ENCODE data around the gene NDUFA11. TPM values are rescaled to one million over a fixed set of nuclear protein-coding genes. Genes with fewer than 3 reads are reported as not detected.
A peak's percentile ranks its signal among the peaks of the same experiment; 100 is the strongest.

The NDUFA11 gene
- total and polyA plus RNA-seq, 2 of the 4 experiments (the other 2 are of a cell fraction): 375 to 1,276 TPM

- ATAC-seq (ENCODE audit: low read depth): no peak
- Histone ChIP-seq H3K4me2 (ENCODE audit: low read depth, low read length) (no peak overlapping the region; the same call in 1 of the 2 replicates), H2AK5ac (ENCODE audit: low read depth, low read length) (no peak overlapping the region), H4K91ac (ENCODE audit: insufficient read depth, low read depth, low read length) (no peak overlapping the region), H3K23ac (ENCODE audit: low read depth, low read length) (no peak overlapping the region), H3K36me3 (ENCODE audit: control insufficient read depth, insufficient read depth, low read length) (no peaks in the 10 kb centered on the region), H3K9me1 (ENCODE audit: insufficient read depth, low read length) (no peaks in the 10 kb centered on the region), H2BK20ac (ENCODE audit: low read depth, low read length) (0 out of 2 replicates have a peak overlapping the region, but pooled peaks have one; percentile 14), H4K5ac (ENCODE audit: low read depth, low read length) (no peak overlapping the region), H3K14ac (replicated peaks; ENCODE audit: low read depth, low read length) (no peak overlapping the region), H3K56ac (ENCODE audit: extremely low read depth, insufficient read depth, low read length) (no peak overlapping the region), H2AFZ (replicated peaks; ENCODE audit: low read length, poor library complexity) (peak overlapping the region; percentile 43), H2BK5ac (ENCODE audit: low read depth, low read length, poor library complexity, severe bottlenecking) (no peak overlapping the region), H2AK9ac (replicated peaks; ENCODE audit: low read depth, low read length, poor library complexity) (no peak overlapping the region), H3K27ac (ENCODE audit: insufficient read depth, low read length) (peak overlapping the region; percentile 16; the same call in 1 of the 2 replicates), H3K9ac (ENCODE audit: low read depth, low read length) (no peak overlapping the region), H2BK15ac (ENCODE audit: low read depth, low read length) (no peak overlapping the region), H4K20me1 (ENCODE audit: insufficient read depth, low read length) (no peaks in the 10 kb centered on the region), H3K4me1 (ENCODE audit: control insufficient read depth, insufficient read depth, low read length) (peaks cover 2% of the 10 kb centered on the region; the same call in 1 of the 2 replicates), H3K9me3 (ENCODE audit: control insufficient read depth, insufficient read depth, low read length) (no peaks in the 10 kb centered on the region), H2BK120ac (ENCODE audit: low read depth, low read length) (no peak overlapping the region), H3K4me3 (ENCODE audit: insufficient read depth, low read depth, low read length) (no peak overlapping the region), H4K8ac (ENCODE audit: low read depth in 2 of 2, low read length in 2 of 2) (no peak overlapping the region), H3K18ac (ENCODE audit: low read depth, low read length) (no peak overlapping the region; the same call in 1 of the 2 replicates), H3K27me3 (ENCODE audit: control insufficient read depth, insufficient read depth, low read length) (peaks cover 6% of the 10 kb centered on the region), H3K4ac (ENCODE audit: low read depth, low read length) (no peak overlapping the region), H3K79me1 (ENCODE audit: low read depth in 1 of 2, low read length in 2 of 2) (no peaks in the 10 kb centered on the region)
- intact Hi-C loops (cut with micrococcal nuclease) (no loop called here), in situ Hi-C loops (cut with MboI; ENCODE audit: low sequenced_read_pairs) (no loop called here), dilution Hi-C loops (cut with HindIII; ENCODE audit: low sequenced_read_pairs, unreplicated experiment) (no loop called here)
- POLR2A ChIA-PET (ENCODE audit: unreplicated experiment): interaction anchor here (0.6 kb wide), 1 partner anchor 9 kb away, joined by 19 read pairs; no protein-coding TSS in a partner anchor
- TF ChIP-seq SMC3 (IDR thresholded peaks at IDR 0.05; ENCODE audit: low read depth, low read length): no peak
- TF ChIP-seq USF2 (IDR thresholded peaks at IDR 0.05; ENCODE audit: low read depth, low read length): no peak
- no peak for TF ChIP-seq CHD1 (IDR thresholded peaks at IDR 0.05; ENCODE audit: low read depth, low read length)
- TF ChIP-seq MAZ (IDR thresholded peaks at IDR 0.05; ENCODE audit: borderline replicate concordance, low read depth, low read length): no peak
- peak; percentile 54 for TF ChIP-seq CEBPB (IDR thresholded peaks at IDR 0.05; ENCODE audit: low read depth, low read length)
- no peak for TF ChIP-seq NFE2L2 (IDR thresholded peaks at IDR 0.05; ENCODE audit: low read depth, low read length)
- CTCF ChIA-PET: no interaction called here
- no peak for DNase-seq
- BruUV-seq (replicated peaks): no TSS peak
- 83% methylated on average over 4 of the region's 12 CpGs; no CpG with 5 or more reads in 1 of the 2 experiments for WGBS, 2 experiments (ENCODE audit: extremely low coverage in 2 of 2, insufficient read length in 1 of 2)
These were observed 32.6 kb downstream of the NDUFA11 start for GRCh38 chr19:5870986-5871394.
